GM21423 (cell line): ENCODE results near the gene TNFAIP2.
"Not testable (repeated sequence)": the region's sequence is repeated elsewhere in the genome, so short reads cannot be mapped to it uniquely, and the experiment has no call there.

ENCODE experiments used
- ATAC-seq: cut with Tn5 transposase; IDR thresholded peaks from one replicate; pipeline ENCODE4 v1.9.1; 2021; ENCODE audit warnings: mild to moderate bottlenecking, moderate library complexity; ENCODE audit not compliant: unreplicated experiment

Gene TNFAIP2

DNA sequence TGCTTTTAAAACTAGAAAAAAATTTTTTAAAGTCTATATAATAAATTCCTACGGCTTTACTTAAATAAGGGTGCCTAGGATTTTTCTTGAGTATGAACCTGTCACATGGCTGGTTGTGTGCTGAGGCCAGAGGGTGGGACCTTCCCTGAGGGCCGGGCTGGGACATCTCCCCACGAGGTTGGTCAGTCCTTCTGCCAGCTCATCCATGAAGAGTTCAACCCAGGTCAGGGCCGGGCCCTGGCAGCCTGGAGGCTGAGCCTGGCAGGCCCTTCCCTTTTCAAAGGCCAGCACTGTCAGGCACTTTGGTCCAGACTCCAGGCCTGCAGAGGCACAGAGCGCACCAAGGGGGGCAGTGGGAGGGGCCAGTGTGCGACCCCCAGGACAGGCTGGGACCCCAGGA lies 31.7 kb downstream of the TNFAIP2 start:
- no peak for ATAC-seq

DNA sequence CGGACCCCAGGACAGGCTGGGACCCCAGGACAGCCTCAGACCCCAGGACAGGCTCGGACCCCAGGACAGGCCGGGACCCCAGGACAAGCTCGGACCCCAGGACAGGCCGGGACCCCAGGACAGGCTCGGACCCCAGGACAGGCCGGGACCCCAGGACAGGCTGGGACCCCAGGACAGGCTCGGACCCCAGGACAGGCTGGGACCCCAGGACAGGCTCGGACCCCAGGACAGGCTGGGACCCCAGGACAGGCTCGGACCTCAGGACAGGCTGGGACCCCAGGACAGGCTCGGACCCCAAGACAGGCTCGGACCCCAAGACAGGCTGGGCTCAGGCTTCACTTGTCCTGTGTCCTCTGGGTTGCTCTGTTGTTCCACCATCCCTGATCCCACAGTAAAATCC lies 32.2 kb downstream of the TNFAIP2 start:
- not testable (repeated sequence) for ATAC-seq

DNA sequence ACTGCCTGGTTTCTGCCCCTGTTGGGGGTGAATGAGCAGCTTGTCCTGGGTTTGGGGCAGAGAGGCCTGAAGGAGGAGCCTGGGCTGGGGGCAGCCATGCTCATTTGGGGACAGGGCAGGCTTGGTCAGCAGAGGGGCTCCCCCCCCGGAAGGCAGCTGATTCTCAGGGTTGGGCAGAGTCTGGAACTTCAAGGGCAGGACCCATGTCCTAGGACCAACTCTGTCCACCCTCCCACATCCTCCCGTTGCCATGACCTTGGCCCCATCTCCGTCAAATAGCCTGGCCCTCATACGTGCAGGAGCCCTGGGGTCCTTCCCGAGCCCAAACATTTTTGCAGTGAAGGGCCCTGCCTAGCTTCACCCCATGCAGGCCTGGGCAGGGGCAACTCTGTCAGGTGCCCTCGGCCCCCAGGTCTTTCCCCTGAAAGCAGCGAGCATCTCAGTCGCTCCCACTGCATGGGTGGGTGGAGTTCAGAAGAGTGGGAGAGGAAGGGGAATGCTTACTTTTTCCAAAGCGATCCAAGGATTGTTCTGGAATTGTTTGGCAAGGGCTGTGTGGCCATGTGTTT lies 32.6 kb downstream of the TNFAIP2 start:
- ATAC-seq: no peak

DNA sequence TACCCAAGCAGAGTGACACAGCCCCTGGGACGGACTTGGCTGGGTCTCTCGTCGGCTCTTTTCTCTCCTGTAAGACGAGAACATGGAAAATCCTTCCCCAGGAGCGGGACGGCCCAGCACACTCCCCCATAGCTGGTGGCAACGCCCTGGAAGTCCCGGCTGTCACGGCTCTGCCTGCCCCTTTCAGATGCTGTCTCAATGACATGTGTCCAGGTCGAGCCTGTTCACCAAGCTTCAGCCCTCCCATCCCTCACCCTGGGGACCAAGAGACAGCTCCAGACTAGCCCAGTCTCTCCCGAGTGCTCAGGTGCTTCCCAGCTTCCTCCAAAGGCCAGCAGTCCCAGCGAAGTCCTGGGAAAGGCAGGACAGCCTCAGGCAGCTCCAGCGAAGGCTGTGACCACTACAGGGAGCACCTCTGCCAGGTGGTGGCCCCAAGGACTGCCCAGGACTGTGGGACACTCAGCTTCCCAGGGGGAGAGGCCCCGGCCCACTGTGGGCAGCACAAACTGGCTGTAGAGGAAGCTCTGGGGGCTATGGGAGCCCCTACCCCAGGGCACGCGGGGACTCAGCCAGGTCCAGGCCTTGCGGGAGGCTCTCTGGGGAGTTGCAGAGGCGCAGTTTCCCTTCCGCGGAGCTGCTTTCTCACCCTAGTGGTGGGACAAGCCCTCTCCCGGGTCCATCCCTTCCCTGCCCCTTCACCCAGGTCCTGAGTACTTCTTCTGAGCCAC lies 33.6 kb downstream of the TNFAIP2 start:
- no peak for ATAC-seq

DNA sequence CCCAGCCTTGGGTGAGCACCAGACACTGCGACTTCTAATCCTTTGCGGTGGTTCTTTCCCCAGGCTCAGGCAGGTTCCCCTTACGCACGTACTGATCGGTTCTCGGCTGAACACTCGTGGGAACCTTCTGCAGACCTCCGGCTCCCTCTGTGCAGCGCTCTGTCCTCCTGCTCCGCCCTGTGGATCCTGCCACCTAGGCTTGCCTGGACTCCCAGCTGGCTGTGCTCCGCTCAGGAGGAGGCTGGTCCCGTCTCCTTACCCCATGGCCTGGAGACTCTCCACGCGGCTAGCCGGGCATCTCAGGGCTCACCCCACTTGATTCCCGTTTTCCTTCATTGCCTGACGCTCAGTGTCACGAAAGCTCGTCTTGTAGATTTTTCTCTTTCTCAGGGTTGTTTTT lies 34.7 kb downstream of the TNFAIP2 start:
- no peak for ATAC-seq

DNA sequence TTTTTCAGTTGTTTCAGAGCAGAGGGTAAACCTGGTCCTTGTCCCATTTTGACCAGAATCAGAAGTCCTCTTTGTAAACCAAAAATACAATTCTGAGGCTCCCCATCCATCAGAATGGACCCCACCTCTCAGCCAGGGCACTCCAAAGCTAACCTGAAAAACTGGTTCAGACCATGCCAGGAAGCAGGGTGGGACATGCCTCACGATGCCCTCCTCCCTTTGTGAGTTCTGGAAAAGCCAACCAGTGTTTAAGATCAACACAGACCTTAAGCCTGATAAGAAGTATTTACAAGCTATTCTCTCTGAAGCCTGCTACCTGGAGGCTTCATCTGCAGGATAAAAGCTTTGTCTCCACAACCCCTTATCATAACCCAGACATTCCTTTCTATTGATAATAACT lies 35.4 kb downstream of the TNFAIP2 start:
- ATAC-seq: no peak

DNA sequence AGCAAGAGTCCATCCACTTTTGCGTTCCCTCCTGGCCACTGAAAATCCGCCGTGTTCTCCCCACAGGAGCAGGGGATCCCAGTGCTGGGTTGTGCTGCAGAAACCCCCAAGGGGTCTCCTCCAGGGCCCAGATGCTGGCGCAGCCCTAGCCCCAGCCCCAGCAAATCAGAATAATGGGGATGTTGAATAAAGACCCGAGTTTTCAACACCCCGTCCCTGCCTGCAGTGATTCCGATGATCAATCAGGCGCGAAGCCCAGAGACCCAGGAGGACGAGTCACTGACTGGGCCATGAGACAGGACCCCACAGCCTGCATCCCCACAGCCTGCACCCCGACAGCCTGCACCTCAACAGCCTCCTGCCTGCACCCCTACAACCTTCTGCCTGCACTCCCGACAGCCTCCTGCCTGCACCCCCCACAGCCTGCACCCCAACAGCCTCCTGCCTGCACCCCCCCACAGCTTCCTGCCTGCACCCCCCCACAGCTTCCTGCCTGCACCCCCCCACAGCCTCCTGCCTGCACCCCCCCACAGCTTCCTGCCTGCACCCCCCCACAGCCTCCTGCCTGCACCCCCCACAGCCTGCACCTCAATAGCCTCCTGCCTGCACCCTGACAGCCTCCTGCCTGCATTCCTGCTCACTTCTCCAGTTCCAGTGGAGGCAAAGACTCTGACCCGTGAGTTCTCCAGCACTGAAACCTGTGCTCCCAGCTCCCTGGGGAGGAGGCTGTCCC lies 37.2 kb downstream of the TNFAIP2 start:
- ATAC-seq: no peak

DNA sequence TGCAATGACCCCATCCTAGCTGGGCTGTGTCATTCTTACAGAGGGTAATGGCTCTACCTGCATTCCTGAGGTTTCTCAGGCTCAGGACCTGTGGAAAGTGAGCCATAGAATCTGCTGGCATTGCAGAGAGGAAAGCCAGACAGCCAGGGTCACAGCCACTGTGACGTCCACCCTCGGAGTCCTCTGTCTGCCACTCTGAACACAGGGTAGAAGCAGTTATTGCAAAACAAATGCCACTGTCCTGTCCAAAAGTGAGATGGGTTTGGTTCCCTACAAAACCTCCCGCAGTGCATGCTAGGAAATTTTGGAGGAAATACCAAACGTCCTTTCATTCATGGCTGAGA lies 37.8 kb downstream of the TNFAIP2 start:
- ATAC-seq: no peak

DNA sequence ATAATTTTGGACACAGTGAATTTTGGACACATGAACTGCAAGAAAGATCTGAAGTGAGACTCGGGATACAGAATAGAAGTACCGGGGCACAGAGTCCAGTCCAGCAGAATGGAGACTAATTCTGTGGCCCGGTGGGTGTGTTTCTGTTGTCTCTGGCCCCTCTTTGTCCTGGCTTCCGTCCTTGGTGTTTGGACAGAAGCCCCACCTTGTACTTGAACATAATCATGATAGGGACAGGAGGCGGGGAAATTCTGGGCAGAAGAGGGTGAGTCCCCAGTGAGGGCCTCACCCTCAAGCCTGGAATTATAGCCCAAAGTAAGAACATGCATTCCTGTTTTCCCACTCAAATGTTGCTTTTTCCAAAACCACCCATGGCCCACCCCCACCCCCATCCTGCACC lies 39.9 kb downstream of the TNFAIP2 start:
- no peak for ATAC-seq

DNA sequence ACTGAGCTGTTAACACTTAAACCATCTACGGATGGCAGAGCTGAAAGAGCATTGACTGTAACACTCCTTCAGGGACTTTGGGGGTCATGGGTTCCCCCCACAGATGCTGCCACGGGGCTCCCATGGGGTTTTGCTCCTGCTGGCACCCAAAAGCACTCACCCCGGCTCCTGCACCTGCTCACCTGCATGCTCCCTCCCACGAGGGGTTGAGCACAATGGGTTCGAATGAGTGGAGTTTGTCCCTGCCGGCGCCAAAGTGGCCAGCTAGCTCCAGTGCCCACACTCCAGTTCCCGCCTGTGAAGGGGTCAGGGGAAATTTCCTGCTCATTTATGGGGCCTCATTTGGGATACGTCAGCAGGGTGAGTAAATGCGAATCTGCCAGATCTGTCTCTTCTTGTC lies 40.7 kb downstream of the TNFAIP2 start:
- ATAC-seq: no peak

DNA sequence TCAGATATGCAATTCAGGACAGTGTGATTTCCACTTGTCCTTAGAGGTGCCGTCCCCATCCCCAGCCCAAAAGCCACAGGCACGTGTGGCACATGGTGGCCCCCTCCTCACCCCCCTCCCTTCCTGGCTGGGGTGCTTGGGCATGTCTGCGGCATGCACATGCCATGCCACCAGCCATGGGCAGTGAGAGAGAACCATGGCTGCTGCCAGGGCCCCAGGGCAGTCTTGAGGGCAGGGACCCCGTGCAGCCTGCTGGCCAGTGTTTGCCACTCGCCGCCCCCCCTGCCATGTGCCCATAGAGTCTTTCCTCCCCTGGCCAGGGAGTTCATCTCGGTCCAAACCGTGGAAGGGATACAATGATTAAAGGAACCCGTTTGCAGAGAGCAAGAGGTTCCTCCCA lies 41.5 kb downstream of the TNFAIP2 start:
- ATAC-seq: no peak

DNA sequence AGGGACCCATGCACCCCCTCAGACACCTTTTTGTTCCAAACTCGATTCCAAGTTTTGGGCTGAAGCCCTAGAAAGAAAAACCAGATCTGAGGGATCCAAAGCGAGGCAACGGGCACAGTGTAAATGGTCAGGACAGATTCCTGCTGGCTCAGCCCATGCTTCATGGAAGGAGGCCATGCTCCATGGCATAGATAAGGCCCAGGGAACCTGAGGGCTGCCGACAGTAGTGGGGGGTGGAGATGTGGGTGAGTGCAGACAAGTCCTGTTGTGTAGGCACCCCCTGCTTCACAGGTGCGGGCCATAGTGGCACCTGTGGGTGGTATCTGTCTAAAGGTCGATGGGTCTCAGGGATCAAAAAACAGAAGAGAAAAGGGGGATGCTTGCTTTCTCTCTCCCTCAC lies 42.1 kb downstream of the TNFAIP2 start:
- no peak for ATAC-seq

DNA sequence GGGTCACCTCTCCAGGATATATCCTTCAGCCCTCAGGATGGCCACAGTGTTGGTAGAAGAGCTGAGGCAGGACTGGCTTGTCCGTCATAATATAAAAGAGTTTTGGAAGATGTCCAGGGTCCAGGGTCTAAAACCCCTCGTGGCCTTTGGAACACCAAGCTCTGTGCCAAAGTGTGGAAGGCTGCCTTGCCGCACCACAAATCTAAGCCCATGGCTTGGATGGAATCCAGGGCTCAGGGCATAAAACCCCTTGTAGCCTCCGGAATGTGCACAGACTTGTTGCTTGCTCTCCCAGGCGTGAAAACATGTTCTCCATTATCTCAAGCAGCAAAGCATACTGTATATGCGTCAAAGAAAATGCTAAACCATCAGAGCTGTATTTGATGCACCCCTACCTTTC lies 46.7 kb downstream of the TNFAIP2 start:
- no peak for ATAC-seq

DNA sequence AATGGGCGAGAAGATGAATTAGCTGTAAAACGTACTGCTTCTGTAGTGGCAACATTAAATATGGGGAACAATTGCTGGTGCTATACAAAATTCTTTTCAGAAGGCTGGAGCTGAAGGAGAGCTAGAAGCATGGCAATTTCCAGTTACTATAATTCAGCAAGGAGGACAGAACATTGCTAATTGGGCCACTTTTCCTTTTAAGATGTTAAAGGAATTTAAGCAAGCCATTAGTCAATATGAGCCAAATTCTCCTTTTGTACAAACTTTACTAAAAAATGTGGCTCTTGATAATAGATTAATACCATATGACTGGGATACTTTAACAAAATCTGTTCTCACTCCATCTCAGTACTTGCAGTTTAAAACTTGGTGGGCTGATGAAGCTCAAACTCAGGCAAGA lies 47.9 kb downstream of the TNFAIP2 start:
- not testable (repeated sequence) for ATAC-seq

DNA sequence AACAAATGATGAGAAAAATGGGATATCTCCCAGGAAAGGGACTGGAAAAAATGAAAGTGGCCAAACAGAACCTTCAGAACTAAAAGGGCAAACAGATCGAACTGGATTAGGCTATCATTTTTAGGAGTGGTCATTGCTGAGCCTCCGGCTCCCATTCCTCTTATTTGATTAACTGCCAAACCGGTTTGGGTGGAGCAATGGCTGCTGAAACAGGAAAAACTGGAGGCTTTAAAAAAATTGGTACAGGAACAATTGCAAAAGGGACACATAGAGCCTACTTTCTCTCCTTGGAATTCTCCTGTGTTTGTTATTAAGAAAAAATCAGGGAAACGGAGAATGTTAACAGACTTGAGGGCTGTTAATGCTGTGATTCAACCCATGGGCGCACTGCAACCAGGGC lies 49.7 kb downstream of the TNFAIP2 start:
- ATAC-seq: no peak

DNA sequence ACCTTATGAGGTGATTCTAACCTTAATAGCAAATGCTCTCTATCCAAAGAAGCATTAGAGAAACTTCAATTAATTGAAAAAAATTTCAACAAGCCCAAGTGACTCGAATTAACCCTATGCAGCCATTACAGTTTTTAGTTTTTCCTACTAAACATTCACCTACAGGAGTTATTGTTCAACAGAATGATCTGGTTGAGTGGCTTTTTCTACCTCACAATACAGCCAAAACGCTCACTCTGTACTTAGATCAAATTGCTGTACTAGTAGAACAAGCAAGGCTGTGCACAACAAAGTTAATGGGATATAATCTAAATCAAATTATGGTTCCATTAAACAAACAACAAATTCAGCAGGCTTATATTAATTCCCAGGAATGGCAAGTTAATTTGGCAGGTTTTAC lies 50.6 kb downstream of the TNFAIP2 start:
- not testable (repeated sequence) for ATAC-seq

DNA sequence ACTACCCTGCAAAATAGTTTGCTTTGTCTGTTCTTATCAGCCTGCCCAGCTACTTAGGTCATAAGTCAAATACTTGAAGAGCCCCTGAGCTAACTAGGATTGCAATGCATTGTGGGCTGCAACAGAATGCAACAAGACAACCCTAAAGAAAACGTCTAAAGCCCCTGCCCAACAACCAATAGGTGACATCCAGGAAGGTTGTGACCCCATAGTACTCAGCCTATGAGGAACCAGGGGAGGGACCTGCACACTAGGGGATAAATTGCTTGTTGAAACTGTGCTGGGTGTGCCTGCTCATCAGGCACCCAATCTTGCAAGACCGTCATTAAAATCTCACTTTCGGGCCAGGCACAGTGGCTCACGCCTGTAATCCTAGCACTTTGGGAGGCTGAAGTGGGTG lies 52.9 kb downstream of the TNFAIP2 start:
- ATAC-seq: not testable (repeated sequence)

DNA sequence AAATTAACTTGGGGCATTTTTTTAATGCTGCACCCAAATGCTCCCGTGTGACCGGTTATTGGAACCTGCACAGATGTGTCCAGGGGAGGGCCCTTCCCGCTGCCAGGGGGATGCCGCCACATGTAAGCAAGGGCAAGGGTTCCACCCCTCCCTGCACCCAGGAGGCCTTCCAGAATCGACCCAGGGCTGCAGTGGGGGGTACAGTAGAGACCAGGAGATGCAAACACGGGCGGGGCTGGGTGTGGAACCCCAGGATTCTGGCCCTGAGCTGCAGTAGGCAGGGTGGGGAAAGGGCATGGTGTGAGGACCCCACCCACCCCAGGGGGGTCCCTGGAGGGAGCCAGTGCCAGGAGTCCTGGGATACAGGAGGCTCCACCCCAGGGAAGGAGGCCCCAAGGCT lies 54.1 kb downstream of the TNFAIP2 start:
- no peak for ATAC-seq

DNA sequence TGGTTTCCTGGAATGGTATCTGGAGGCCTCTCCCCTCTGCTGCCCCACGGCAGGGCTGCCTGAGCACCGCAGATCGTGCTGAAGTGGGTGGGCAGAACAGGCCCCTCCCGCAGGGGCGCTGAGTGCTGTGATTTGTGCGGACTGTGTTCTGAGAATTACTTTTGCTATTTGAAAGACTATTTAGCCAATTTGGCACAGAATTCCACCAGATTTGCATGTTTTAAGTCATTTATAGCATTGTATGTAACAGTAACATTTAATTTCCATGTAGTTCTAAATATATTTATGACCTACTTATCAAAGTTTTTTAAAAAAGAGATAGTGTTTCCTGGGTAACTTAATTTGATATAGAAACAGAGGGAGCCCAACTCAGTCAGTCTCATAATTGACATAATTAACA lies 55.3 kb downstream of the TNFAIP2 start:
- no peak for ATAC-seq

DNA sequence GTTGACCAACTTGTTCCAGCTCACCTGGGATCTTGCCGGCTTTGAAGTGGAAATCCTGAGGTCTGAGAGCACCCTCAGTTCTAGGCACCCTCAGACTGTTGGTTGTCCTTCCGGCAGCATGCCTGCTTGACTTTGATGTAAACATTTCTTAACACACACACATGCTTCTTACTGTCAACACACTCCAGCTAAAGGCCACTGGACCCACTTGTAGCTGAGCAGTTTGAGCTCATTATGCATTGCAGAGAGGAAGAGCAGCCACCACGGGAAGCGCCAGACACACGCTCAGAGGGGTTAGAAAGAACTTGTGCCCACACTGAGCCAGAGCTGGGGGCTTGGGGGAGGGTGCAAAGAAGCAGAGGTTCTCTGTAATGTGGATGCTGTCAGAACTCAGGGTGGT lies 55.8 kb downstream of the TNFAIP2 start:
- ATAC-seq: no peak

DNA sequence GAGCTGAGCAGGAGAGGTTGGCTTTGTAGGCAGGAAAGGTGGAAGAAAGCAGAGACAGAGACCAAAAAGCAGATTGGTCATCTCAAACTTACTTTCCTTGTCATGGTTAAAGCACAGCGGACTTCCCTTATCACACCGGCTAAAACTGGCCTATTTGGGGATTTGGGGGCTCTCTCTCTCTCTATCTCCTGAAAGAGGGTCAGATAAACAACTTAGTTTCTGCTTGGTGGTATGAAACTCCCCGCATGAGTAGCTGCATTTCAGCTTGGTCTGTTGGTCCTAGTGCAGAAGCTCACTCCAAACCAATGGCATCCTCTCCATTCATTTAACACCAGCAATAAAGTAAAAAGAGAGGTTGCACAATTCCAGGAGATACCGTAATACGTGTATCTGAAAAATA lies 57.1 kb downstream of the TNFAIP2 start:
- no peak for ATAC-seq

DNA sequence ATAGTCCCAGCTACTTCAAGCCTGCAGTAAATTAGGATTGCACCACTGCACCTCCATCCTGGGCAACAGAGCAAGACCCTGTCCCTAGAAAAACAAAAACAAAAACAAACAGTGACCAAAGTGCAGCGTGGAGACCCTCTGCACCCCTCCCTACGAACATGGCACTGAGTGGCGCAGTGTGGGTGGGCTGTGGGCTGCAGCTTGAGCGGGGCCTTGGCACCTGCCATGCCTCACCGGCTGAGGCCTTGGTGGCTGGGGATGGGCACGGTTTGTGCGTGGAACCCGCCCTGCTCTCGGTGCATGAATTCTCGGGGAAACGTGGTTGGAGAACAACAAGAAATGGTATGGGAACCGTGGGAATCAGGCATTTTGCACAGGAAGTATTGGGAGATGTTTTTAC lies 60.8 kb downstream of the TNFAIP2 start:
- no peak for ATAC-seq
